GM21529 (cell line): ENCODE data around the gene E2F4.
A peak's percentile ranks its signal among the peaks of the same experiment; 100 is the strongest.

Experiments used
- ATAC-seq: cut with Tn5 transposase; IDR thresholded peaks from one replicate; pipeline ENCODE4 v1.9.1; 2021; ENCODE audit not compliant: unreplicated experiment

The E2F4 gene, protein sequence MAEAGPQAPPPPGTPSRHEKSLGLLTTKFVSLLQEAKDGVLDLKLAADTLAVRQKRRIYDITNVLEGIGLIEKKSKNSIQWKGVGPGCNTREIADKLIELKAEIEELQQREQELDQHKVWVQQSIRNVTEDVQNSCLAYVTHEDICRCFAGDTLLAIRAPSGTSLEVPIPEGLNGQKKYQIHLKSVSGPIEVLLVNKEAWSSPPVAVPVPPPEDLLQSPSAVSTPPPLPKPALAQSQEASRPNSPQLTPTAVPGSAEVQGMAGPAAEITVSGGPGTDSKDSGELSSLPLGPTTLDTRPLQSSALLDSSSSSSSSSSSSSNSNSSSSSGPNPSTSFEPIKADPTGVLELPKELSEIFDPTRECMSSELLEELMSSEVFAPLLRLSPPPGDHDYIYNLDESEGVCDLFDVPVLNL

DNA sequence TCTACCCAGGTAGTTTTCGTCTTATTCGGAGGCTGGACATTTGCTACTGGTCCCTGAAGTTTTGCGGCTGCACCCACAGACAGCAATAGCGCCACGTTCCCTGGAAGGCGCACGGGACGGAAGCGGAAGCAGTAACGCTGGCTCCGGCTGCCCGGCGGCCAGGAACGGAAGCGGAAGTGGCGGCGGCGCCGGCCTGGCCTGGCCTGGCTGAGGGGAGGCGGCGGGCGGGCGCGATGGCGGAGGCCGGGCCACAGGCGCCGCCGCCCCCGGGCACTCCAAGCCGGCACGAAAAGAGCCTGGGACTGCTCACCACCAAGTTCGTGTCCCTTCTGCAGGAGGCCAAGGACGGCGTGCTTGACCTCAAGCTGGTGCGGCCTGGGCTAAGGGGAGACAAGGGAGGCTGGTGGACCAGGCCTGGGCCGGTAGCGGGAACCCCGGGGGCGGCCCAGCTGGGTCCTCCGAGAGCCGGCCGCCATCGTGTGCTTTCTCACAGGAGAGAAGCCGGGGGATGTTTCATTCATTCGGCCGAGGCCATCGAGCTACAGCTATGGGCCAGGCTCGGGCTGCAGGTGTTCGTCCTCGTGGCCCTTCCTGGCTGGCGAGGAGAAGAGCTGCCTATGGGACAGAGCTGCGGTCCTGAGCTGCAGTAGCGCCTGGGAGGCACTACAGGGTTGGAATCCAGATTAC lies at the start of gene E2F4:
Gene E2F4, plus strand, starts transcription at position 161 of the 687 bp plus-strand sequence. Its CDS starts 73 bp downstream, at position 234.
- ATAC-seq, result peak; percentile 88

DNA sequence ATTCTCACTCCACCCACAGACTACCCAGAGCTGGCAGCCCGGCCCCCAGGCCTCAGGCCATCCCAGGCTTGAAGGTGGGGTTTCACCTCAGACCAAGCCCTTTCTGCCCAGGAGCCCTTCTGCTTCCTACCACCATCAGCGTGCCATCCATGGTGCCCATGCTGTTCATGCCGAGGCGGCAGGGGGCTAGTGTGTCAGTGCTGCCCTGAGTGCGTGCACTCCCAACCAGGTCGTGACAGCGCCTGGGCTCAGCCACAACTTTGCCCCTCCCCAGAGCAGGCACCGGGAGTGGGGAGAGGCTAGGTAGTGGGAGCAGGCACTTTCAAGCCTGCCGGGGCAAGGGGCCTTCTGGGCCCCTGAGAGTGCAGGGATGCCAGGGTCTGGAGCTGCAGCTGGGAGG lies 49.6 kb upstream of the E2F4 start:
- ATAC-seq, result no peak

DNA sequence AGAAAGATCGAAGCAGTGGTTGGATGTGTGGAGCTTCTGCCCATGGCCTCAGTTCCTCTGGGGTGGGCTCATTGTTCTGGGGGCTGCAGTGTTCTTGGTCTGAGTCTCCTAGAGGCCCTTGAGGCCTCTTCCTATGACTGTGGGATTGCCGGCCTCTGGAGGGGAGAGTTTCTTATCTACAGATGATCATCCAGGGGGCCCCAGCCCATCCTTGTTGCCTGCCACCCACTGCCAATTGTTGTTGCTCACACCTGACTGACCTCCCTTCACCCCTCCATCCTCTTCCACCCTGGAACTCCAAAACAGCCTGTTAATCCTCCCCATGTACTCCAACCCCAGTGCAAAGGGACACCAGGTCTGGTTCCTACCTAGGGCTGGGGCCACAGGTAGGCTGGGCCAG lies 47.0 kb upstream of the E2F4 start:
- no peak for ATAC-seq

DNA sequence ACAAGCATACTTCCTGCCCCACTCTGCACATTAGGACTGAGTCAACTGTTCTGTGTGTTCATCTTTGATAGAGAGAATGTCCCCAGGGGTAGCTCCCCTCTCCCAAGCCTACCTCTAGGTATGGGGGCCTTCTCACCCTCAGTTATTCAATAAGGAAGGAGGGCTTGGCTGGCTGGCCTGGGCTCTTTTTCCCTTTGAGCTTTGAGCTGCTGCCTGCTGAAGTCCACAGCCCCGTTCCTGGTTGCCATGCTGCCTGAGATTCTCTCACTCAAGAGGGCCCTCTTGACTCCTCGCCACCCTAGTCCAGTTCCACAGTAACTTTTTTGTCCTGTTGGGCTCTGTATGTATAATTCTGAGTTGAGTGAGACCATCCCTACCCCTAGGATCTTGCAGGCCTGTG lies 46.2 kb upstream of the E2F4 start:
- ATAC-seq, result no peak

DNA sequence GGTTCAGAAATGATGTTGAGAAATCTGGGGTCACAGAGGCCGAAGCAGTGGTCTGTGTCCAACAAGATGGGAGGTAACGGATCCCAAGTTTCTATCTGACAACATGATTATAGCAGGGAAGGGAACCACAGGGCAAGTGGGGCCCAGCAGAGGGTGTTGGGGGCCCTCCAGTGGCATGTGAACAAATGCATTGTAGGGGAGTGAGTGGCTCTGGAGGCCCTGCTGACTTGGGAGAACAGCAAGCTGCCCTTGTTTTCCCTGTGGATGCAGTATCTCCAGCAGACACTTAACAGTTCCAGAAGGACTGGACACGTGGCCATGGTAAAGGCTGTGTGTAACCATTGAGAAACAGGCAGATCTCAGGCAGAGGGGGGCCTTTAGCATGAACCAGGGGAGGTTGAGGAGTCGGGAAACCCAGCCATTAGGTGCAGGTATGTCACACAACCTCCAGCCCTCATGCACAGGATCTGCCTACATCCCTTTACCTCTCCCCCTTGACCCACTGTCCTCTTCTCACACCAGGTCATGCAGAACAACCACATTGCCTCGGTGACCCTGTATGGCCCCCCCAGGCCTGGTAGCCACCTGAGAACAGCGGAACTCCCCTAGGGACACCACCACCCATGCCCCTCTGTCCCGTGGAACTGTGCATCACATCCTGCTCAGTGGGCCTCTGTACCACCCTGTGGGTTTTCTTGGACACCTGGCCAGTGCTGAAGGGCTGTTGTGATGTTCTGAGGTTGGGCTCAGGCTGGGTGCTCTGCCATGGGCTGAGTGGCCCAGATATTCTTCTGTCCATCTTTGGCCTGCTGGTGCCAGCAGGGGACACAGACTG lies 45.2 kb upstream of the E2F4 start:
- no peak for ATAC-seq

DNA sequence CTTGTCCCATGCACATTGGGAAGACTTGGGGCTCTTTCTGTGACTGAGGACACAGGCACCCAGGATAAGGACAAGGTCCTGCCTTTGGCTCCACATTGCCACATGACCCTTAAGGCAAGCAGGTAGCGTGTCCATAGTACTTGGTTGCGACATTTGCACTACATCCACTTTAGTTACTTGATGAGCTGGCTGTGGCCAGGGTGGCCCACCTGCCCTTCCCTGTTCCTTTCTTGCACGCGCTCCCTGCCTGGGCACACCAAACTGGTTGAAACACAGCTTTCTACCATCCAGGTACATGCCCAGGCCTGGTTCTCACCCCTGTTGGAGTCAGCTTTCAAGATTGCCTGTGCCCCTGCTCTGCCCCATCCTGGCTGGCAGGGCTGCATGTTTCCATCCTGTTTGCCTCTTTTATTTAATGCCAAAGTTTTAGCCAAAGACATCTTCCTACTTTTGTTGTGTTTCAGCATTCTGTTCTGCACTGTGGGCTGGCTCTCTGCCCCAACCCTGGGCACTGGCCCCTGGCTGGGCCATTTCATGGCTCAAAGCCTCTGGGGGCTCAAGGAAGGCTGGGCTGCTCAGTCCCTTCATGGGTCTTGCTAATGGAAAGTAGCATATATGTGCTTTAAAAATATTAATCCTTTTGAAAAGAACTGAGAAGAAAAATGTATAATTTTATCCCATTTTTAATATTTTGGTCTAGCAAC lies 44.4 kb upstream of the E2F4 start:
- no peak for ATAC-seq

DNA sequence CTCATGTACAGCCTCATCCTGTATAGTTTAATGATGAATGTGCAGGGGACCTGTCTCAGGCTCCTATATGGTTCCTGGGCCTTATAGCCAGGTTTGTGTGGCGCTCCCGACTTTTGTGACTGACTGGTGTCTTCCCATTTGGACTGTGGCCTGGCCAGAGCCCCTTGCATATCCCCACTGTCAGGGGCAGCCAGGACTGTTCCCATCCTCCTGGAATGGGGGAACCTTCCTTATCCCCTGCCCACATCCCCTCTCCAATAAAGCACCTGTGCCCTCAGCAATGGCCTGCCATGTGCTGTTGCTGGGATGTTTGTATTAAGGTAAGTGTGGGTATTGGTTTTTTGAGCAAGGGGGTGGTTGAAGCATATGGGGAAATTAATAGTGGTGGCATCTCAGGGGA lies 43.7 kb upstream of the E2F4 start:
- ATAC-seq, result no peak

DNA sequence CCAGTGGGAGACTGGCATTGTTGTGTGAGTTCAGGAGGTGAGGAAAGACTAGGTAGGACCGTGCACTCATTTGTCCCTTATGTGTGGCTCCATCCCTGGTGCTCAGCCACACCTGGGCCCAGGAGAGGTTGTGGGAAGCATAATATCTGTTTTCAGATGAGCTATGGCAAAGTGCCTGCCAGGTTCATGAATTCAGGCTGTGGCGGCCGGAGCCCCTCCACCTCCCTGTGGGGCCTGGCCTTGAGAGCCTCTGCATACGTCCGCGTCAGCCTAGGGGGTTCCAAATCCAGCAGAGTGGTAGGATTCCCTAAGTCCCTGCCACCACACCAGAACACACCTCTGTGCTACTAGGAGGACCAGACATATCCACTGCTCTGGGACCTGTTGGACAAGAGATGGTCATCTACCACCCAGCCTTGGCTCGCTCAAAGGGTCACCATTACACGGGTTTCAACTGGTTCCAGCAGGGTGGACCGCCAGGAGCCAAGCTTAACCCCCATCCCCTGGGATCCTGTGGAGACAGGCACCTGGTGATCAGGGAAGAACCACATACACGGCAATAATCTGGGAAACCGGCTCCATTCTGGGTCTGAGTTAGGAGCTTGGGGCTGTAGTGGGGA lies 43.2 kb upstream of the E2F4 start:
- ATAC-seq, result no peak

DNA sequence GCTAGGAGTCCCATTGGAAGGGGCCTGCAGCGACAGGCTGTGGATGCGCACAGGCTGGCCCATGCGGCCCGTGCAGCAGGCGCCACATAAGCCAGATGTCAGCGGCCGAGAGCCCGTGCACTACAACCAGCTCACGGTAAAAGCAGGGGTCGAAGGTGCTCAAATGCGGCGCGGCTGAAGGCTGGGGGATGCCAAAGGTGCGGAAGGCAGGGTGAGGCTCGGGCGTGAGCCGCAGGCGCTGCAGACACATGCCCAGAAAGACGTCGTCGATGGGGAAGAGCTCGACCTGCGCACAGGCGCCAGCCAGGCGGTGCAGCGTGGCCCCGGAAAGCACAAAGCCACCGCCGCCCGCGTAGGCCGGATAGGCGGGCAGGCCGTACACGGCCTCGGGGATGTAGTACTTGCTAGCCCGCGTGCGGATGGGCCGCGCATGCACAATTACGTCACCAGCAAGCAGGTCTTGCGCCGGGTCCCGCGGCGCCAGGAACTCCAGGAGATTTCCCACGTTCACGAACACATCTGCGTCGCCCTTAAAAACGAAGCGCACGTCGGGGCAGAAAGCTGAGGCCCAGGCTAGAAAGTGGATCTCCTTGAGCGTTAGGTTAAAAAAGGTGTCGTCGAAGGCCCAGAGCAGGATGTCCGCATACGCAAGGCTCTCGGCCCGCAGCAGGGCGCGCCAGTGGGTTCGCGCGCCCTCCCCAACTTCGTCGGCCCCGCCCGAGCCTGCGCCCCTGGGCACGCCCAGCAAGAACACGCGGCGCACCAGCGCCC lies 42.5 kb upstream of the E2F4 start:
- ATAC-seq, result no peak

DNA sequence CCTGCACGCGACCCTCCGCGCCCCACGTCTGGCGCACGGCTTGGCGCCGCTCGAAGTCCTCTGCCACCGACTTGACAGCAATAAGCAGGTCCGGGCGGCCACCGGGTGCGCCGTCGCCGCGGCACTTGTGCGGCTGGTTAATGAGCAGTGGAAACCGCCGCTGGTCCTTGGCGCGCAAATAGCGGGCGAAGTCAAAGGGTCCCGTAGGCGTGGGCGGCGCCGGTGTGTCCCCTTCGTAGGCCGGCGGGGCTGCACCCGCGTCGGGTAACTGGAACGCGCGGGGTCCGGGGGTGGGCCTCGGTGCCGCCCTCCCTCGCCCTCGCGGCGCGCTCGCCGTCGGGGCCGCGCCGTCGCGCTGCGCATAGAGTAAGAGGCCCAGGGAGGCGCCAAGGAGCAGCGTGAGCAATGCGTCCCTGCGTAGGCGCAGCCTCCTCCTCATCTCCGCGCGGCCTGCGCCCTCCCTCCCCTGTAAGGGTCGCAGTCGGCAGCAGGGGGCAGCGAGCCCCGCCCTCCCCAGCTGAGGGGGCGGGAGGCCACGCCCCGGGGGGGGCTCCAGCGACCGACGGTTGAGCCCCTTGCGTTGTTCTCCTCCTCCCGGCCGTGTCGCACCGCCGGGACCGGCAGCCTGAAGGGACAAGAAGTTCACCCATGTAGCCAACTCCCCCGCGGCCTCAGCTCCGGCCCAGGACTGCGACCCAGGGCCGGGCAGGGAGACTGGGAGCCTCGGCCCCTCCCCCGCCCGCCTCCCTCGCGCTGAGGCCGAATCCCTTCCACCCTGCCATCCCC lies 41.7 kb upstream of the E2F4 start:
- peak; percentile 48 for ATAC-seq

DNA sequence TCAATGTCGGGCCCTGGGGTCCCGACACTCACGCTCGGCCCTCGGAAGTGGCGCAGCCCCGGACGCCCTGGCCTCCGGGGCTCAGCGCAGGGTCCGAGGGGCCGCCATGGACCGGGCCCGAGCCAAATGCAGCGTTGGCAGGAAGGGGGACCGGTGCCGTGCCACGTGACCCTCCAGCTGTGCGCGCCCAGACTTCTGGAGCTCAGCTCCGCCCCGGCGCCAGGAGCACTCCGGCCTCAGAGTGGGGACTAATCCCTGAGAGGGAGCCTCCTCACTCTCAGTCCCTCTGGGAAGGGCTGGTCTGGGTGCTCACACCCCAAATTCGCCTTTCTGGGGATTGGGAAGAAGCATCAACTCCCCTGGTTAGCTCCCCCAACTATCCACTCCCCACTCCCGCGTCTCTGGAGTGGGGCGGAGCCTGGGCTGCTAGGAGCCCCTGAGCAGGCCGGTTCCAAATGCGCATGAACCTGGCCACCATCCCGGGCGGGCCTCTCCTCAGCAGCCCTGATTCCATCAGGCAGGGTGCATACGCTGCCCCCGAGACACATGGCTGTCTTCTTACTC lies 41.0 kb upstream of the E2F4 start, which contains the start of gene B3GNT9:
Gene B3GNT9, minus strand, starts transcription at position 166 of the 564 bp plus-strand sequence. CDS start 513 bp downstream, outside the sequence.
- peak; percentile 63 for ATAC-seq

DNA sequence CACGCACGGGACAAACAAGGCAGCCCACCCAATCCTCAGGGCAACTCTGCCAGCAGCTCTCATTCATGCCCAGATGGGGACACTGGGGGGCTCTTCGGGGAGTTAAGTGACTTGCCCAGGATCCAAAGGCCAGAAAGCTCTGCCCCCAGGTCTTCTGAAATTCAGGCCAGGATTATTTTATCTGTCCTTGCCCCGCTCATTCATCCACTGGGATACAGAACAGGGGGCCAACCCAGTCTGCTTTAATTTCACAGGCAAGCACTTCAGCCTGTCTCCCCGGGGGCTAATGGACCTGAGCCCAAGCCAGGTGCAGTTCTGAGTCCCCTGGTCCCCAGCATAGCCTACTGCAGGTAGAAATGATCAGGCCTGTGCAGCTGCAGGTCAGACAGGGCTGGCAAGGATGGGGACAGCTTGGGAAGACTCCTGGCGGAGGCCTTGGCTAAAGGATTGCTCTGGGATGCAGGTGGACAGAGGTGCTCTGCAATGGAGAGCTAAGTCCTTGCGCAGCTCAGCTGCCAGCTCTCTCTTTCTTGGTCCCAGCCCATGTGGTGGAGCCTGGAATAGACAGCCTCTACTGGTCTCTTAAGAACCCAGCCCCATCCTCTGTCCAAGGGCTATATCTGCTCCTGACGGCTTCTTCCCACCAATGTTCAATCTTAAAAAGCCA lies 40.4 kb upstream of the E2F4 start:
- no peak for ATAC-seq

DNA sequence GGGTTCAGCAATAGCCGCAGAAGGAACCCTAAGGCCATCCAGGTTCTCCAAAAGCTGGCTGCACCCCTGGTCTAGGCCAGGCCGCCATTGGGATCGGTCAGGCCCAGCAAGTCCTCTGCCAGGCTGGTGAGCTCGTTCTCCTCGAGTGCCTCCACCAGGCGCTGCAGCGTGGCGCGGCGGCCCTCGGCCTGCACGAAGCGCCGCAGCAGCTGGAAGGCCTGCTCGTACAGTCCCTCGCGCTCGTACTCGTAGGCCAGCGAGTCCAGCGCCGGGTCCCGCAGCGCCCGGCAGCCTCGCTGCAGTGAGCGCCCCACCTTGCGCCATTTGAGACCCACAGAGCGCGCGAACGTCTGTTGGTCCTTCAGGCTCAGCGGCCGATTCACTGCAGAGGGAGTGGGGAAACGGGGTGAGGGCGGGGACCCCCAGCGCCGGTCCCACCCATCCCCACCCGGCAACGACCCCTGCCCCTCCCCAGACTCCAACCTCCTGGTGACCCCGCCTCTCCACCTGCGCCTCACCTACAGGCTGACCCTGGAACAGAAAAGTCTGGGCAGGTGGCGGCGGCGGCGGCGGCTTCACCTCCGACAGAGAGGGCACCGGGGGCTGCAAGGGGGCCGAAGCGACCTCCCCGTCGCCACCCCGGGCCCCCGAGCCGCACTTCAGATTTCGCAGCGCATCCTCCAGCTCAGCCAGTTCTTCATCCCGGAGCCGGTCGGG lies 37.2 kb upstream of the E2F4 start:
- ATAC-seq, result no peak

DNA sequence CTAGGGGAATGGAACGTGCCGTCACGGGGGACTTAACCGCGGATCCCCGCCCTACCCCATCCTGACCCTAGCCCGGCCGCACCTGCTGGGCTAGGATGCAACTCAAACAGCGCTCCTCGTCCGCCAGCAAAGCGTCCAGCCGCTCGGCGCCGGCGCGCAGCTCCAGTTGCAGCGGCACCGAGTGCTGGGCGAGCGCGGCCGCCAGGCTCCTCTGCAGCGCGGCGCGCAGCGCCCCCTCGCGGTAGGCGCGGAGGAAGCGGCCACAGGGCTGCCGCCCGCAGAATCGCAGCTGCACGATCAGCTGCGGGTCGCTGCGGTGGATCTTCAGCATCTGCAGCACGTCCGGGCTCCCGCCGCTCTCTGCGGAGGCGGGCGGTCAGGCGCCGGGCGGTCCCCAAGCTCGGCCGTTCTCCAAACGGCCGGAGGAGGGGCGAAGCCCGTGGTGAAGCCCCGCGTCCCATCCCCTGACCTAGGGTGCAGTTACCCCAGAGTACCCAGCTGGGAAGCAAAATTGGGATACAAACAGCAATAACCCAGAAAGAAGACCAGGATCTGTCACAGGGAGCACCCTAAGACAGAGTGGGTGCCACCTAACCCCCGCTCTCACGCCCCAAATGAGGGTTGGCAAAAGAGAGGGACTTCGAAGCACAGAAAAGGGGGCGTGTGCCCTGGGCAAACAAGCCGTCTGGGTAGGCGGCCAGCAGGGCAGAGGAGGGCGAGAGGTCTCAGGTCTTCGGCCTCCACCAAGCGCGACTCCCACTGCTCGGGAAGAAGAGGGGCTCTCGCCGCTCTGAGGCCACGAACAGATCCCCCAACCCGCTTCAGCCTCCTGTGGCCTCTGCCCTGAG lies 36.4 kb upstream of the E2F4 start:
- ATAC-seq, result no peak

DNA sequence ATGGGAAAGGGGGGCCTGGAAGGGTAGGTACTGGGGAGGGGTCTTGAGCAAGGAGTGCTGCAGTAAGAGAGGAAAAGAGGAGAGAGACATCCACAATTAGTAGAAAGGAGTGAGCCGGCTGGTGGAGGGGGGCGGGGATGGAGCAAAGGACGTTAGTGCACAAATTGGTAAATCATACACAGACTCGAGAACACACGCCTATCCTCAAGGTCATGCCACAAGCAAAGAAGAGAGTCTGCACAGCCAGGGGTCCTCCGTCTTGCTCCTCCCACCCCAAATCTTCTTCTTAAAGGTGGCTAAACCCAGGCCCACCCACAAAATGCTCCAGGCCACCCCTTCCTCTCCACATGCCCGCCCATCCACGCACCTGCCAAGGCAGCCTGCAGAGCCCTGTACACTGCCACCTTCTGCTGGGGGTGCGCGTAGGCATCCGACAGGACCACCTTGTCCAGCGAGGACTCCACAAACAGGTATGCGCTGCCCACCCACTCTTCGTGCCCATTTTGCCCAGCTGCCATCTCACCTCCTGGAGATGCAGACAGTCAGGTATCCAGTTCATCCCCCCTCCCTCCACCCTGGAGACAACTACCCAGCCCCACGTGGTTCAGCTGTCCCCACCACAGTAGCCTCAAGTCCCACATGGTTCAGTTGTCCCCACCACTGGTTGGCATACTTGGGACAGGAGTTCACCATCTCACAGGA lies 35.7 kb upstream of the E2F4 start:
- no peak for ATAC-seq
